Endothelial cell of umbilical vein (primary cell): Measurements from ENCODE around the gene GNAL.

ENCODE experiments used
- CTCF ChIP-seq, 2 donors: IDR thresholded peaks; 1 replicate in 1 of 2; 2 replicates in 1 of 2; pipeline ENCODE4 v1.5.1; 2011; ENCODE audit warnings: low read length in 2 of 2, mild to moderate bottlenecking in 2 of 2, moderate library complexity in 2 of 2, control low read depth in 1 of 2, inconsistent platforms in 1 of 2, low read depth in 1 of 2; ENCODE audit not compliant: insufficient read depth in 1 of 2; ENCODE audit errors: extremely low read depth in 1 of 2
- POLR2AphosphoS5 ChIP-seq: IDR thresholded peaks from 2 replicates; pipeline ENCODE4 v1.6.1; 2012; ENCODE audit warnings: low read depth, mild to moderate bottlenecking, control low read depth, low read length, moderate library complexity; ENCODE audit not compliant: insufficient read depth

GRCh38 chr18:11905613-11906012, 216.5 kb downstream of the GNAL start:
- TF ChIP-seq POLR2AphosphoS5 (no peak), CTCF (IDR thresholded peaks at IDR 0.05; ENCODE audit: extremely low read depth in 1 of 2, insufficient read depth in 1 of 2, low read depth in 1 of 2, low read length in 2 of 2) (no peak)
